Uterus (tissue), 2 donors: ENCODE measurements around the gene PC.

Source experiments
- CTCF ChIP-seq, 4 experiments: fragments of 200-600 bp in 2 of 4; fragments of 450-650 bp in 2 of 4; sonication (generic) in 2 of 4; IDR thresholded peaks; one replicate each; pipeline ENCODE4 v1.5.1; 2016 to 2019; ENCODE audit warnings: antibody characterized with exemption in 4 of 4, mild to moderate bottlenecking in 2 of 4, moderate library complexity in 1 of 4
- POLR2A ChIP-seq, 2 donors: fragments of 450-650 bp; IDR thresholded peaks; one replicate each; pipeline ENCODE4 v1.6.1; 2016; ENCODE audit warnings: antibody characterized with exemption in 2 of 2, mild to moderate bottlenecking in 1 of 2, moderate library complexity in 1 of 2

GRCh38 chr11:66973956-66974580, 15.9 kb upstream of the PC start:
- TF ChIP-seq CTCF (IDR thresholded peaks at IDR 0.05) (no peak), POLR2A (IDR thresholded peaks at IDR 0.05) (no peak)
